ENCODE measurements around the gene PPIL6.

Gene PPIL6

DNA sequence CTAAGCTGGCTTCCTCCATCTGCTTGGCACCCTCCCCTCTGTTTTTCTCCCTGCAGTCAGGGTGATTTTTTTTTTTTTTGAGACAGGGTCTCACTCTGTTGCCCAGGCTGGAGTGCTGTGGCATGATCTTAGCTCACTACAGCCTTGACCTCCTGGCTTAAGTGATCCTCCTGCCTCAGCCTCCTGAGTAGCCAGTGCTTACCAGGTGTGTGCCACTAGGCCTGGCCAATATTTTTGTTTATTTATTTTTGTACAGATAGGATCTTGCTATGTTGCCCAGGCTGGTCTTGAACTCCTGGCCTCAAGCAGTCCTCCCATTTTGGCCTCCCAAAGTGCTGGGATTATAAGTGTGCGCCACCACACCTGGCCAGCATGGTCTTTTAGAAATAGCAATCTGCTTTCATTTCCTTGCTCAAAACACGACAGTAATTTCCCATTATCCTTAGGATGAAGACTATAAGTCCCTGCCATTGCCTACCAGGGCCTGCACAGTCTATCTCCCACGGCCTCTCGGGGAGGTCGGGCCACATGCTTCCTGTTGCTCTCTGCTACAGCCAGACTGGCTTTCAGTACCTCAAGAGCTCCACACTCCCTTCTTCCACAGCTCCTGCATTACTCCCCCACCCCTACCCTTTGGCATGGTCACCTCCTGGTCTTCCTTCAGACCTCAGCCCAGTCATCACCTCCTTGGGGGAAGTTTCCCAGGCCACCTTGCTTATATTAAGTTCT is 47.1 kb downstream of the PPIL6 start:
- H3K4me3 ChIP-seq (ENCODE audit: control insufficient read depth, low read depth, low read length), result no peak overlapping the region
- TF ChIP-seq, protein P1, sequence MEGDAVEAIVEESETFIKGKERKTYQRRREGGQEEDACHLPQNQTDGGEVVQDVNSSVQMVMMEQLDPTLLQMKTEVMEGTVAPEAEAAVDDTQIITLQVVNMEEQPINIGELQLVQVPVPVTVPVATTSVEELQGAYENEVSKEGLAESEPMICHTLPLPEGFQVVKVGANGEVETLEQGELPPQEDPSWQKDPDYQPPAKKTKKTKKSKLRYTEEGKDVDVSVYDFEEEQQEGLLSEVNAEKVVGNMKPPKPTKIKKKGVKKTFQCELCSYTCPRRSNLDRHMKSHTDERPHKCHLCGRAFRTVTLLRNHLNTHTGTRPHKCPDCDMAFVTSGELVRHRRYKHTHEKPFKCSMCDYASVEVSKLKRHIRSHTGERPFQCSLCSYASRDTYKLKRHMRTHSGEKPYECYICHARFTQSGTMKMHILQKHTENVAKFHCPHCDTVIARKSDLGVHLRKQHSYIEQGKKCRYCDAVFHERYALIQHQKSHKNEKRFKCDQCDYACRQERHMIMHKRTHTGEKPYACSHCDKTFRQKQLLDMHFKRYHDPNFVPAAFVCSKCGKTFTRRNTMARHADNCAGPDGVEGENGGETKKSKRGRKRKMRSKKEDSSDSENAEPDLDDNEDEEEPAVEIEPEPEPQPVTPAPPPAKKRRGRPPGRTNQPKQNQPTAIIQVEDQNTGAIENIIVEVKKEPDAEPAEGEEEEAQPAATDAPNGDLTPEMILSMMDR (conservative IDR thresholded peaks at IDR 0.05; ENCODE audit: control insufficient read depth, insufficient read depth, low read depth, low read length), result no peak
- no peak for DNase-seq (ENCODE audit: low read depth)

DNA sequence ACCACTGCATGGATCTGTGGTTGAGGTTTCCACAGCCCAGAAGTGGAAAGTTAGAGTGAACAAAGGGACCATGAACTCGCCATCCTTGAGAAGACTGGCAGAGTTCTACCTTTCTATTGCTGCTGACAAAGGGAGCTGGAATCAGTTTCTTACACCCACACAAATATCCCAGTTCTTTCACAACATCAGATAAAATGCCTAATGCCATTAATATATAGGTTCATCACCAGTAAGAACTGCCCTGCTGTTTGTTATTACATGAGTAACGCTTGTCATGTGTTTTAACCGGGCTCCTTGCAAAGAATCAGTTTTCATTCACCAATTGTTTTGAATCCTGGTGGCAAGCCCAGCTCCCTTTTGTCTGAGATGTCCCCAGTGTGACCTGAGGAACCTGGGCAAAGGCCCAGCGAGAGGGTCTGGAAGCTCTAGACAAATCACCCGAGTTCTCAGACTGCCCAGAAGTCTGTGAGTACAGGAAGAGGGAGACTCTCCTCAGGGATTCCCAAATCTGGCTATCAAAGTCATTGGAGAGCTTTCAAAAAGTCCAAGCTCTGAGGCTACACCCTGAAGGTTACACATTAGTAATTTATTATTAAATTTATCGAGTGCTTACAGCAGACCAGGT is 50.7 kb downstream of the PPIL6 start:
- DNase-seq (ENCODE audit: low read depth), result peak; percentile 60
- TF ChIP-seq, protein P1 (conservative IDR thresholded peaks at IDR 0.05; ENCODE audit: control insufficient read depth, insufficient read depth, low read depth, low read length), result no peak
- no peak overlapping the region for H3K4me3 ChIP-seq (ENCODE audit: control insufficient read depth, low read depth, low read length)

DNA sequence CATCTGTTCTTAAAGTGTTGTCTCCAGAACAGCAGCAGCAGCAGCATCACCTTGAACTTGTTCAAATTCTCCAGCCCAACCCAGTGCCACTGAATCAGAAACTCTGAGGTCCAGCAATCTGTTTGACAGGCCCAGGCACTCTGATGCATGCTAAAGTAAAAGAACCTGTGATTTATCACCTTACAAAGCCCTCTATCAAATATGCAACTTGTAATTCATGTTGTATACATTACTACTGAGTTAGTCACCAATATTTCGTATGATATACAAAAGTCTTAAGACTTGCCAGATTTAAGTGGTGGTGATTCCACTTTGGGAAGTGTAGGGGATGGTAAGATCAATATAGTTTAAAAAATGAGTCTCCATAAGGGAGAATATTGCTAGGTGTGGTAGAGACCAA is 52.2 kb downstream of the PPIL6 start:
- H3K4me3 ChIP-seq (ENCODE audit: control insufficient read depth, low read depth, low read length), result no peak overlapping the region
- TF ChIP-seq, protein P1 (conservative IDR thresholded peaks at IDR 0.05; ENCODE audit: control insufficient read depth, insufficient read depth, low read depth, low read length), result no peak
- DNase-seq (ENCODE audit: low read depth), result no peak

- peak overlapping the region; percentile 66 for H3K4me3 ChIP-seq (ENCODE audit: control insufficient read depth, low read depth, low read length)
- TF ChIP-seq, protein P1 (conservative IDR thresholded peaks at IDR 0.05; ENCODE audit: control insufficient read depth, insufficient read depth, low read depth, low read length), result no peak
- no peak for DNase-seq (ENCODE audit: low read depth)
These were observed 56.9 kb downstream of the PPIL6 start for GRCh38 chr6:109383438-109383940.

DNA sequence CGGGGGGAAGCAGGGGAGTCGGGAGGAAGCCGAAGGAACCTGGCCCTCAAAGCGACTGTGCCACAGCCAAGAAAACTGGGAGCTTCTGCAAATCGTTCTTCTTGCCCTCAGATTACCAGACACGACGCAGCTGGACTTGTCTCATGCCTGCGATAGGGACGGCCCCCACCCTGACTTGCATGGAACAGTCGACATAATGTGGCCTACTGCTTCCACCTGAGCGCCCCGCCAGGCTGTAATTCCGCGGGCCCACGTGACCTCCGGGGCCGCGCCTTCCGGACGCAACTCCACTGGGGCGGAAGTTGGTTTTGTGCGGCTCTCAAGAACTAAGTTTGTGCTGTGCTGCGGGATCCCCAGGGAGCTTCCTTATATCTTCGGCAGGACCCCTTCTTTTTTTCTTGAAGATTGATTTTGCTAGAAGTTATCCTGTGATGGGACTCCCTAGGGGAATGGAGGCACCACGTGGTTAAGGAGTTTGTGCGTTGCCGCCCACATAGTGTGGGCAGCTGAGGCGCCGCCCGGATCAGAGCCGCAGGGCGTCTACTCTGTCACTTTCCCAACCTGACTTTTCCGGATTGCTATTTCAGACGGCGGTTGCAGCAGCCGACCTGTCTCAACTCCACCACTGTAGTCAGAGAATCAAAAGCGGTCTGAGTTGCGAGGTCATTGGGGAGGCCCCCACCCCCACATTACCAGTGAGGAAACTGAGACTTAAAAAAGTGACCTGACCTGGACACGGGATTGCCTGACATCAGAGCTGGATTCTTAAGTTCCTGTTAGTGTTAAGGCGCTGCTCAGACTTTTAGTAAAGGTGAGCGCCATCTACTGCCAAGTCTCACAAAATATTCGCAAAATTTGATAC is 57.6 kb downstream of the PPIL6 start:
- peak; percentile 91 for DNase-seq (ENCODE audit: low read depth)
- TF ChIP-seq, protein P1 (conservative IDR thresholded peaks at IDR 0.05; ENCODE audit: control insufficient read depth, insufficient read depth, low read depth, low read length), result peak; percentile 46
- H3K4me3 ChIP-seq (ENCODE audit: control insufficient read depth, low read depth, low read length), result peak overlapping the region; percentile 66

GRCh38 chr6:109381747-109382575 is 58.5 kb downstream of the PPIL6 start, which contains the start of gene CD164:
Gene CD164 (minus strand): TSS chr6:109382467. CDS start chr6:109382378, 89 bp downstream.
- TF ChIP-seq, protein P1 (conservative IDR thresholded peaks at IDR 0.05; ENCODE audit: control insufficient read depth, insufficient read depth, low read depth, low read length), result no peak
- H3K4me3 ChIP-seq (ENCODE audit: control insufficient read depth, low read depth, low read length), result peak within 1 kb of the TSS; percentile 66
- peak; percentile 92 for DNase-seq (ENCODE audit: low read depth)

All from fibroblast of mammary gland (primary cell).